ENCODE data around the gene RPL9. TPM values are rescaled to one million over a fixed set of nuclear protein-coding genes. Genes with fewer than 3 reads are reported as not detected.

RPL9 gene
- total and polyA plus RNA-seq, 2 experiments from 2014 or later: 2,522 to 4,044 TPM

DNA sequence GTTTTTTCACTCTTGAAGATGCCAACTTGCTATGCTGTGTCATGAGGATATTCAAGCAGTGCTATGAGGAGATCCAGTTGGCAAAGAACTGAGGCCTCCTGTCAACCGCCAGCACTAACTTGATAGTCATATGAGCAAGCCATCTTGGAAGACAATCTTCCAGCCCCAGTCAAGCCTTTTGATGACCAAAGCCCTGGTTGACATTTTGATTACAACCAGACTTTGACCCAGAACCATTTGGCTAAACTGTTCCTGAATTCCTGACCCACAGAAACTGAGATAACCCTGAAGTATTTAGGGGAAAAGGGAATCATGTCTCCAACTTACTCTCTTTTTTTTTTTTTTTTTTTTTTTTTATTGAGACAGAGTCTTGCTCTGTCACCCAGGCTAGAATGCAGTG lies 35.6 kb upstream of the RPL9 start:
- Histone ChIP-seq H3K4me1 (ENCODE audit: insufficient read depth) (no peaks in the 10 kb centered on the region), H3K36me3 (ENCODE audit: insufficient read depth) (no peaks in the 10 kb centered on the region; the same call in 1 of the 2 replicates), H3K9me2 (ENCODE audit: insufficient read depth) (no peaks in the 10 kb centered on the region), H4K20me1 (replicated peaks; ENCODE audit: insufficient read depth) (no peaks in the 10 kb centered on the region), H3K4me3 (no peak overlapping the region), H3F3A (replicated peaks; ENCODE audit: low read depth) (peaks cover 5% of the 10 kb centered on the region; the same call in 1 of the 2 replicates), H3K79me2 (replicated peaks; ENCODE audit: insufficient read depth) (no peaks in the 10 kb centered on the region), H2AFZ (no peak overlapping the region), H3K27me3 (ENCODE audit: insufficient read depth) (no peaks in the 10 kb centered on the region), H3K4me2 (no peak overlapping the region), H3K27ac (ENCODE audit: low read depth) (no peak overlapping the region)
- DNase-seq (ENCODE audit: low spot score): no peak
- no peaks in the 10 kb centered on the region; the same call in 2 of the 3 replicates for H3K4me1 Mint-ChIP-seq
- ATAC-seq: no peak
- no peak overlapping the region for H3K27ac Mint-ChIP-seq
- H3K27me3 Mint-ChIP-seq (ENCODE audit: insufficient read depth, low read depth, poor library complexity): no peaks in the 10 kb centered on the region
- H3K36me3 Mint-ChIP-seq (ENCODE audit: low read depth): peaks cover 9% of the 10 kb centered on the region
- H3K4me3 Mint-ChIP-seq: no peak overlapping the region
- H3K9me3 Mint-ChIP-seq: no peaks in the 10 kb centered on the region
- TF ChIP-seq, protein P1, sequence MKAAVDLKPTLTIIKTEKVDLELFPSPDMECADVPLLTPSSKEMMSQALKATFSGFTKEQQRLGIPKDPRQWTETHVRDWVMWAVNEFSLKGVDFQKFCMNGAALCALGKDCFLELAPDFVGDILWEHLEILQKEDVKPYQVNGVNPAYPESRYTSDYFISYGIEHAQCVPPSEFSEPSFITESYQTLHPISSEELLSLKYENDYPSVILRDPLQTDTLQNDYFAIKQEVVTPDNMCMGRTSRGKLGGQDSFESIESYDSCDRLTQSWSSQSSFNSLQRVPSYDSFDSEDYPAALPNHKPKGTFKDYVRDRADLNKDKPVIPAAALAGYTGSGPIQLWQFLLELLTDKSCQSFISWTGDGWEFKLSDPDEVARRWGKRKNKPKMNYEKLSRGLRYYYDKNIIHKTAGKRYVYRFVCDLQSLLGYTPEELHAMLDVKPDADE (IDR thresholded peaks at IDR 0.05): no peak
- no peak for TF ChIP-seq STAT1 (IDR thresholded peaks at IDR 0.05; ENCODE audit: unreplicated experiment)
- TF ChIP-seq EZH2 (IDR thresholded peaks at IDR 0.05; ENCODE audit: low read depth, unreplicated experiment): no peak
- no peak for TF ChIP-seq POLR2AphosphoS5 (IDR thresholded peaks at IDR 0.05; ENCODE audit: low read depth)
- TF ChIP-seq, protein P2, sequence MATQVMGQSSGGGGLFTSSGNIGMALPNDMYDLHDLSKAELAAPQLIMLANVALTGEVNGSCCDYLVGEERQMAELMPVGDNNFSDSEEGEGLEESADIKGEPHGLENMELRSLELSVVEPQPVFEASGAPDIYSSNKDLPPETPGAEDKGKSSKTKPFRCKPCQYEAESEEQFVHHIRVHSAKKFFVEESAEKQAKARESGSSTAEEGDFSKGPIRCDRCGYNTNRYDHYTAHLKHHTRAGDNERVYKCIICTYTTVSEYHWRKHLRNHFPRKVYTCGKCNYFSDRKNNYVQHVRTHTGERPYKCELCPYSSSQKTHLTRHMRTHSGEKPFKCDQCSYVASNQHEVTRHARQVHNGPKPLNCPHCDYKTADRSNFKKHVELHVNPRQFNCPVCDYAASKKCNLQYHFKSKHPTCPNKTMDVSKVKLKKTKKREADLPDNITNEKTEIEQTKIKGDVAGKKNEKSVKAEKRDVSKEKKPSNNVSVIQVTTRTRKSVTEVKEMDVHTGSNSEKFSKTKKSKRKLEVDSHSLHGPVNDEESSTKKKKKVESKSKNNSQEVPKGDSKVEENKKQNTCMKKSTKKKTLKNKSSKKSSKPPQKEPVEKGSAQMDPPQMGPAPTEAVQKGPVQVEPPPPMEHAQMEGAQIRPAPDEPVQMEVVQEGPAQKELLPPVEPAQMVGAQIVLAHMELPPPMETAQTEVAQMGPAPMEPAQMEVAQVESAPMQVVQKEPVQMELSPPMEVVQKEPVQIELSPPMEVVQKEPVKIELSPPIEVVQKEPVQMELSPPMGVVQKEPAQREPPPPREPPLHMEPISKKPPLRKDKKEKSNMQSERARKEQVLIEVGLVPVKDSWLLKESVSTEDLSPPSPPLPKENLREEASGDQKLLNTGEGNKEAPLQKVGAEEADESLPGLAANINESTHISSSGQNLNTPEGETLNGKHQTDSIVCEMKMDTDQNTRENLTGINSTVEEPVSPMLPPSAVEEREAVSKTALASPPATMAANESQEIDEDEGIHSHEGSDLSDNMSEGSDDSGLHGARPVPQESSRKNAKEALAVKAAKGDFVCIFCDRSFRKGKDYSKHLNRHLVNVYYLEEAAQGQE (IDR thresholded peaks at IDR 0.05; ENCODE audit: unreplicated experiment): no peak
- TF ChIP-seq ZNF331 (CRISPR knock-in tag; IDR thresholded peaks at IDR 0.05; ENCODE audit: low read depth): no peak
- TF ChIP-seq NANOG (IDR thresholded peaks at IDR 0.05; ENCODE audit: borderline replicate concordance): no peak
- TF ChIP-seq CREB1 (CRISPR knock-in tag; IDR thresholded peaks at IDR 0.05; ENCODE audit: low read depth): no peak
- no peak for TF ChIP-seq ZNF114 (CRISPR knock-in tag; IDR thresholded peaks at IDR 0.05)

DNA sequence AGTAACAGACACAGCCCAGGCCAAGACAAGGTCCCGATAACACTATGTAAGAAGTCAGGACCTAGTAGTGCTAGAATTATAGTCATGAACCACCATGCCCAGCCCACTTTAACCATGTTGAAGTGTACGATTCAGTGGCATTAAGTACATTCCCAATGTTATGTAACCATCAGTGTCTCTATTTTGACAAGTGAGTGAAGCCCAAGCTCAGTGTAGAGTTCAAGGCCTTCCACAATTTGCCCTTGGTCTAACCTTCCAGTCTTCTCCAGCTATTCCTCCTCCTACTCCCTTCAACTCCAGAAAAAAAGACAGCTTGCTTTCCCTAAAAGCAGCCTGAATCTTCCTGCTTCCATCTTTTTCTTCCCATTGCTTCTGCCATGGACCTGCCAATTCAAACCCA lies 31.6 kb upstream of the RPL9 start:
- Histone ChIP-seq H3K36me3 (ENCODE audit: insufficient read depth) (no peaks in the 10 kb centered on the region), H3K27me3 (ENCODE audit: insufficient read depth) (no peaks in the 10 kb centered on the region), H4K20me1 (replicated peaks; ENCODE audit: insufficient read depth) (no peaks in the 10 kb centered on the region), H3K27ac (ENCODE audit: low read depth) (no peak overlapping the region), H3K4me1 (ENCODE audit: insufficient read depth) (no peaks in the 10 kb centered on the region), H3K9me2 (ENCODE audit: insufficient read depth) (no peaks in the 10 kb centered on the region), H2AFZ (no peak overlapping the region), H3K4me3 (no peak overlapping the region), H3K4me2 (no peak overlapping the region), H3F3A (replicated peaks; ENCODE audit: low read depth) (no peaks in the 10 kb centered on the region), H3K79me2 (replicated peaks; ENCODE audit: insufficient read depth) (no peaks in the 10 kb centered on the region)
- ATAC-seq (no peak), DNase-seq (ENCODE audit: low spot score) (no peak)
- Mint-ChIP-seq H3K4me3 (no peak overlapping the region), H3K4me1 (no peaks in the 10 kb centered on the region), H3K27ac (no peak overlapping the region), H3K36me3 (ENCODE audit: low read depth) (no peaks in the 10 kb centered on the region; the same call in 2 of the 3 replicates), H3K9me3 (no peaks in the 10 kb centered on the region; the same call in 2 of the 3 replicates), H3K27me3 (ENCODE audit: insufficient read depth, low read depth, poor library complexity) (no peaks in the 10 kb centered on the region)
- TF ChIP-seq, protein P1 (IDR thresholded peaks at IDR 0.05): no peak
- TF ChIP-seq STAT1 (IDR thresholded peaks at IDR 0.05; ENCODE audit: unreplicated experiment): no peak
- TF ChIP-seq EZH2phosphoT487 (IDR thresholded peaks at IDR 0.05; ENCODE audit: unreplicated experiment): no peak
- no peak for TF ChIP-seq JUNB (IDR thresholded peaks at IDR 0.05; ENCODE audit: unreplicated experiment)
- TF ChIP-seq NANOG (IDR thresholded peaks at IDR 0.05; ENCODE audit: borderline replicate concordance): no peak

All from GM23338 (cell line).